ENCODE data around the gene CCDC40.

Gene CCDC40

GRCh38 chr17:80005360-80006338 lies 30.8 kb upstream of the CCDC40 start:
- no peak overlapping the region for H3K4me3 ChIP-seq (ENCODE audit: low read depth, low read length)

GRCh38 chr17:80006339-80006720 lies 30.1 kb upstream of the CCDC40 start:
- Histone ChIP-seq H3K79me2 (peaks cover 16% of the 10 kb centered on the region), H3K36me3 (ENCODE audit: control insufficient read depth, insufficient read depth, low read length) (no peaks in the 10 kb centered on the region), H3K4me1 (peaks cover 5% of the 10 kb centered on the region), H2AFZ (no peak overlapping the region), H3K27me3 (ENCODE audit: control insufficient read depth, insufficient read depth, low read length) (no peaks in the 10 kb centered on the region), H3K4me3 (ENCODE audit: low read depth, low read length) (no peak overlapping the region), H3K9me3 (ENCODE audit: control insufficient read depth, low read length) (no peaks in the 10 kb centered on the region), H3K4me2 (ENCODE audit: low read length) (no peak overlapping the region), H3K9ac (no peak overlapping the region), H3K27ac (no peak overlapping the region)
- no peak for TF ChIP-seq CTCF (IDR thresholded peaks at IDR 0.05)

More at GRCh38 chr17:80005360-80006338, 30.8 kb upstream of the CCDC40 start:
- Histone ChIP-seq H3K27me3 (ENCODE audit: control insufficient read depth, insufficient read depth, low read length) (no peaks in the 10 kb centered on the region), H3K27ac (no peak overlapping the region), H2AFZ (no peak overlapping the region), H3K4me2 (ENCODE audit: low read length) (no peak overlapping the region), H3K4me1 (peaks cover 5% of the 10 kb centered on the region), H3K79me2 (peaks cover 16% of the 10 kb centered on the region), H3K9ac (no peak overlapping the region), H3K9me3 (ENCODE audit: control insufficient read depth, low read length) (no peaks in the 10 kb centered on the region), H3K36me3 (ENCODE audit: control insufficient read depth, insufficient read depth, low read length) (no peaks in the 10 kb centered on the region)
- peak; percentile 99 for TF ChIP-seq CTCF (IDR thresholded peaks at IDR 0.05)

- H3K9ac ChIP-seq = no peak overlapping the region
- TF ChIP-seq CTCF (IDR thresholded peaks at IDR 0.05) = no peak
Measured at GRCh38 chr17:80006811-80007752, 29.4 kb upstream of the CCDC40 start.

GRCh38 chr17:80007939-80008338 lies 28.5 kb upstream of the CCDC40 start:
- Histone ChIP-seq H3K36me3 (ENCODE audit: control insufficient read depth, insufficient read depth, low read length) (no peaks in the 10 kb centered on the region), H3K4me3 (ENCODE audit: low read depth, low read length) (no peak overlapping the region)
- TF ChIP-seq CTCF (IDR thresholded peaks at IDR 0.05) = no peak

More at GRCh38 chr17:80006811-80007752, 29.4 kb upstream of the CCDC40 start:
- Histone ChIP-seq H3K4me1 (peaks cover 5% of the 10 kb centered on the region), H3K4me2 (ENCODE audit: low read length) (no peak overlapping the region), H2AFZ (no peak overlapping the region), H3K27ac (no peak overlapping the region), H3K27me3 (ENCODE audit: control insufficient read depth, insufficient read depth, low read length) (no peaks in the 10 kb centered on the region), H3K36me3 (ENCODE audit: control insufficient read depth, insufficient read depth, low read length) (no peaks in the 10 kb centered on the region), H3K4me3 (ENCODE audit: low read depth, low read length) (no peak overlapping the region), H3K79me2 (peaks cover 16% of the 10 kb centered on the region), H3K9me3 (ENCODE audit: control insufficient read depth, low read length) (no peaks in the 10 kb centered on the region)

More at GRCh38 chr17:80007939-80008338, 28.5 kb upstream of the CCDC40 start:
- Histone ChIP-seq H2AFZ (no peak overlapping the region), H3K4me2 (ENCODE audit: low read length) (no peak overlapping the region), H3K9me3 (ENCODE audit: control insufficient read depth, low read length) (no peaks in the 10 kb centered on the region), H3K27ac (no peak overlapping the region), H3K9ac (no peak overlapping the region), H3K27me3 (ENCODE audit: control insufficient read depth, insufficient read depth, low read length) (no peaks in the 10 kb centered on the region), H3K79me2 (peaks cover 10% of the 10 kb centered on the region), H3K4me1 (peaks cover 5% of the 10 kb centered on the region)
